H1 (cell line): ENCODE data around the gene TBC1D22A. TPM values are rescaled to one million over a fixed set of nuclear protein-coding genes. Genes with fewer than 3 reads are reported as not detected.

Experiments used
- CBX8 ChIP-seq: fragments of 300-800, 300-1000 bp; sonication (generic); IDR thresholded peaks from 2 replicates; pipeline ENCODE4 v1.7.1; 2016; ENCODE audit warnings: low read depth, low read length, borderline replicate concordance
- CHD7 ChIP-seq: fragments of 300-600 bp; sonication (generic); IDR thresholded peaks from 2 replicates; pipeline ENCODE4 v1.7.1; 2012; ENCODE audit warnings: low read length, moderate library complexity, mild to moderate bottlenecking, inconsistent platforms; ENCODE audit not compliant: insufficient replicate concordance
- FOSL1 ChIP-seq: IDR thresholded peaks from 2 replicates; pipeline ENCODE4 v1.6.1; 2011; ENCODE audit warnings: mild to moderate bottlenecking, low read depth, low read length, moderate library complexity; ENCODE audit not compliant: insufficient read depth
- HDAC2 ChIP-seq, 2 experiments: fragments of 300-600 bp in 1 of 2; sonication (generic) in 1 of 2; IDR thresholded peaks; 2 replicates each; pipeline ENCODE4 v1.6.1; 2011 to 2012; ENCODE audit warnings: low read depth in 2 of 2, low read length in 2 of 2, mild to moderate bottlenecking in 2 of 2, moderate library complexity in 2 of 2, borderline replicate concordance in 1 of 2, inconsistent platforms in 1 of 2
- JUN ChIP-seq: IDR thresholded peaks from 2 replicates; pipeline ENCODE4 v1.6.1; 2011; ENCODE audit warnings: low read depth, mild to moderate bottlenecking, improper control_type of control experiment, low read length
- SIRT6 ChIP-seq: IDR thresholded peaks from one replicate; pipeline ENCODE4 v1.7.1; 2012; ENCODE audit warnings: low read length, inconsistent platforms
- SP1 ChIP-seq: IDR thresholded peaks from 2 replicates; pipeline ENCODE4 v1.6.1; 2011; ENCODE audit warnings: low read depth, low read length
- SRF ChIP-seq: IDR thresholded peaks from 2 replicates; pipeline ENCODE4 v1.6.1; 2011; ENCODE audit warnings: mild to moderate bottlenecking, low read depth, low read length, moderate library complexity
- polyA plus RNA-seq, 7 experiments: library from polyadenylated mRNA; depleted of rRNA in 3 of 7; stranded (reverse) in 5 of 7; unstranded in 2 of 7; fragments of >200 nt in 5 of 7; fragments of 200-250 nt in 2 of 7; gene quantifications; 1 replicate in 5 of 7; 2 replicates in 1 of 7; 4 replicates in 1 of 7; pipeline versions ENCODE4 v1.2.1 to v1.2.3, GENCODE V29; 2011 to 2013; ENCODE audit warnings: missing spikeins in 2 of 7, mixed read lengths in 2 of 7
- total RNA-seq: library from RNA; stranded (reverse); fragmentation: NEBNext Ultra II Directional; extraction: Animal tissue kit (Norgen Biotek cat#: 25700); gene quantifications from 2 replicates; pipeline ENCODE4 v1.2.1, GENCODE V29; 2021

The TBC1D22A gene
- total and polyA plus RNA-seq, 2 of the 8 experiments (the other 6 are each of a cell fraction or from before 2014, with no cell fraction given): 11.9 to 18.4 TPM

GRCh38 chr22:46862418-46863324 is 100.2 kb downstream of the TBC1D22A start (continued):
- TF ChIP-seq SP1: no peak
- no peak for TF ChIP-seq SRF
- no peak for TF ChIP-seq SIRT6
- no peak for TF ChIP-seq HDAC2 (IDR thresholded peaks at IDR 0.05; ENCODE audit: borderline replicate concordance in 1 of 2, low read depth in 2 of 2, low read length in 2 of 2)
- no peak for TF ChIP-seq CHD7
- no peak for TF ChIP-seq FOSL1
- TF ChIP-seq CBX8: no peak
- TF ChIP-seq JUN: no peak
